Stimulated activated CD8-positive, alpha-beta memory T cell treated with anti-CD3 and anti-CD28 coated beads, Interleukin-12 subunit alpha, Interleukin-12 subunit beta, amount 100 ng/mL, for 24 hours (primary cell): Measurements from ENCODE around the gene WFIKKN1.

Source experiments
- DNase-seq: peaks from one replicate; pipeline ENCODE4 v3.0.0-alpha.2; 2020; ENCODE audit errors: extremely low read depth

The WFIKKN1 gene

DNA sequence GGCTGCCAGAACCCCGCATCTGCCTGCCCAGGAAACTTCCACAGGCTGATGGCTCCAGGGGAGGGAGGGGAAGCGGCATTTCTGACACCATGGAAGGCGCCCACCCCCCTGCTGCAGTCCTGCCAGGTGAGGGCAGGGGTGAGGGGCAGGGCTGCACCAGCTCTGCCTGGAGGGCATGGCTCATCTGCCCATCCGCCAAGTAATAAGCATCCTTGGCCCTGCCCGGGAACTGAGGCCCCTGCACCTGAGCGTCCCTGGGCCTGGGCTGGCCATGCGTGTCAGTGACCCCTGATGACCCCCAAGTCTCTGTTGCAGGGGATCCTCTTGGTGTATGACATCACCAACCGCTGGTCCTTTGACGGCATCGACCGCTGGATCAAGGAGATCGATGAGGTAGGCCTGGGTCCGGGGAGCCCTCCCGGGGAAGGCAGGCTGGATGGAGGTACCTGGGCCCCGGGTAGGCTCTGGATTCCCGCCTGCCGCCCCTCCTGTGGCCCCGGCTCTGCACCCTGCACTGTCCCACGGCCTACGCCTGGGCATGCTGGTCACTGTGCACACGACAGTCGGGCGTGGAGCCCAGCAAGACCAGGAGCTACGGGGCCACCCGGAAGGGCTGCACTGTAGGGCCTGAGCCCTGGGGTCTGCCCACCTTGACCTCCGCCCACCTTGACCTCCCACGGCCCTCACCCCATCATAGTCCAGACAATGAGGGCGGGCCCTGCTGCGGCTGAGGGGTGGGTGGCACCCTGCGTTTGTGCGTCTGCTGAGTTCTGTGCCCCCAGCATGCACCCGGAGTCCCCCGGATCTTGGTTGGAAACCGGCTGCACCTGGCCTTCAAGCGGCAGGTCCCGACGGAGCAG, 5.4 kb upstream of the WFIKKN1 start:
- DNase-seq = no peak

DNA sequence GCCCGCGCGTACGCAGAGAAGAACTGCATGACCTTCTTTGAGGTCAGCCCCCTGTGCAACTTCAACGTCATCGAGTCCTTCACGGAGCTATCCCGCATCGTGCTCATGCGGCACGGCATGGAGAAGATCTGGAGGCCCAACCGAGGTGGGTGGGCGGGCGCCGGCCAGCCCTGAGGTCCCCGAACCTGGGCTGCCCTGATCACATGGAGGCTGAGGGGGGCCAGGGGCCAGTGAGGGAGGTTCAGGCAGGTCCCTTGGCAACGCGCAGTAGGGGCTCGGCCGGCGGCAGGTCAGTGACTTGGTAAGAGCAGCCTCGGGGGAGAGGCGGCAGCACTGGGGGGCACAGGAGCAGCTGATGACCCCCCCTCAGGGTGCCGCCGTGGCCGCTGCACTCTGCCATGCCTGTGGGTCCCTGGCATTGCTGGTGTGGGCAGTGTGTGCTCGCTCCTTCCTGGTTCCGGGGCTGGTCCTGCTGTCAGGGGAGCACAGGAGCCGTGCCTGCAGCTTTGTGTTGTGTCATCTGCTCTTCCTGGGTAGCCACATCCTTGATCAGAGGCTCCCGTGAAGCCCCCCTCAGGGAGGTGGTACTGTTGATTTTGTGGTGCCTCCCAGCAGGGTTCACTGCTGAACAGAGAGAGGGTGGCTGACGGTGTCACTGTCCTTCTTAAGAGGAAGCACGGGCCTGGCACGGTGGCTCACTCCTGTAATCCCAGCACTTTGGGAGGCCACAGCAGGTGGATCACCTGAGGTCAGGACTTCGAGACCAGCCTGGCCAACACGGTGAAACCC, 4.6 kb upstream of the WFIKKN1 start:
- no peak for DNase-seq

DNA sequence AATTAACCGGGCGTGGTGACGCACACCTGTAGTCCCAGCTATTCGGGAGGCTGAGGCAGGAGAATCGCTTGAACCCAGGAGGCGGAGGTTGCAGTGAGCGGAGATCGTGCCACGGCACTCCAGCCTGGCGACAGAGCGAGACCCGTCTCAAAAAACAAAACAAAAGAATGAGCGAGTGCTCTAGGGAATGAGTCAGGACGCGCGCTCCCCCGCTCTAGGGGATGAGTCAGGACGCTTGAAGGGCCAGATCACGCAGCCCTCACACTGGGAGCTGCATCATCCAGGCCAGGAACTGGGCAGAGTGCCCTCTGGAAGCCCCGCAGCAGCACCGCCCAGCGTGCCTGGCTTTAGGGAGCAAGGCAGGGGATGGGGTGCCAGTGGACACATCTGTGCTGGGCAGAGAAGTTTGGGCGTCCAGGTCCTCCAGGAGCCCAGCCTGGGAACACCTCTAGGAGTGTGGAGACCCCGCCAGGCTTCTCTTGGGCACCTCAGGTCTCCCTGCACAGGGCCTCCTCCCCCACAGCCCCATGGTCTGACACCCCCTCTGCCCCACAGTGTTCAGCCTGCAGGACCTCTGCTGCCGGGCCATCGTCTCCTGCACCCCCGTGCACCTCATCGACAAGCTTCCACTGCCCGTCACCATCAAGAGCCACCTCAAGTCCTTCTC, 3.9 kb upstream of the WFIKKN1 start:
- DNase-seq = no peak

DNA sequence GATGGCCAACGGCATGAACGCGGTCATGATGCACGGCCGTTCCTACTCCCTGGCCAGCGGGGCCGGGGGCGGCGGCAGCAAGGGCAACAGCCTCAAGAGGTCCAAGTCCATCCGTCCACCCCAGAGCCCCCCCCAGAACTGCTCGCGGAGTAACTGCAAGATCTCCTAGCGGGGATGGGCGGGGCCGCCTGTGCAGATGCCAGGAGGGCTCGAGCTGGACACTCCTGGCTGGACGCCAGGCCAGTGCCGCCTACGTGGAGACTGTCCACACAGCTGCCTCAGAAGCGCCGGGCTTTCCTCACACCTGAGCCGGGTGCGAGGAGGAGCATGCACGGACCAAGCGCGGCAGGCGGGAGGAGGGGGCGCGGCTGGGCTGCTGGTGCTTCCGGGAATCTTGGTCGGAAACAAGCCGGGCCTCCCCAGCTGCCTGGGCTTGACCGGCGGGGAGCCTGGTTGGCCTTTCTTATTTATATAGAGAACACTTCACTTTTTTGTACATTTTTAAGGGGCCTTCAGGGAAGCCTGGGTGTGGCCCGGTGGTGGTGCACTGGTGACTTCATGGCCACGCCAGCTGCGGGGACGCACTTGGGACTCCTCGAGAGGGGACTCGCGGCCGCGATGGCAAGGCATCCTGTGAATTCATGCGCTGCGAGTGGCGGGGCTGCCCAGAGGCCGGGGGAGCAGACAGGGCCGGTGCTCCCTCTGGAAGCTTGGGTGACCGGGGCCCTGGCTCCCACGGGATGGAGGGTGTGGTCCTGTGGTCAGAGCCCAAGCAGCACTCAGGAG, 3.1 kb upstream of the WFIKKN1 start:
- DNase-seq = no peak

DNA sequence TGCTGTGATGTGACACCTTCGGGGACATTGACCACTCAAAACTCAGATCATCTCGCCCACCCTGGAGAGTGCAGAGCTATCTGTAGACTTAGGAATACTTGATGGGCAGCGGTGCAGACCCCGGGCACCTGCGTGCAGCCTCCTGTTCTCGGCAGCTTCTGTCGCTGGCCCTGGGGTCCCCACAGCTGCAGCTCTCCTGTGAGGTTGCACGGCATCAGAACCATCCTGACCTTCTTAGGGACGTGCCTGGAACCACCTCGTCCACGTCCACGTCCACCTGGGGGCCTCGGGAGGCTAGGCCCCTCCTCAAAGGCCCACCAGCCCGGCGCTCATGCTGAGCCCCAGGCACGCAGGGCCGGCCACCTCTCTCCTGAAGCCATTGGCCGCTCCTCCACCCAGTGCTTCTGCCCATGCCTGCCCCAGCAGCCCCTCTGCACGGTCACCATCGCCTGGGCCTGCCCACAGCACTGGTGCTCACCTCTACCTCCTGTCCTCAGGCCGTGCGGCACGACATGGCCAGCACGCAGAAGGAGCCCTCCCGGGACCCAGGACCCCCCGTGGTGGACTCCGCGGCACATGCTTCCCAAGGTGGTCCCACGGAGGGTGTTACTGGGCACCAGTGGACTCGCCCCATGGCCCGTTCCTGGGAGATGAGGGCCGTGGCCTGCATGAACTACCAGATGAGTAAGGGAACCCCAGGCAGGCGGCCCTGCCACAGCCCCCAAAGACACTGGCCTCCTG, 2.3 kb upstream of the WFIKKN1 start:
- DNase-seq = no peak

DNA sequence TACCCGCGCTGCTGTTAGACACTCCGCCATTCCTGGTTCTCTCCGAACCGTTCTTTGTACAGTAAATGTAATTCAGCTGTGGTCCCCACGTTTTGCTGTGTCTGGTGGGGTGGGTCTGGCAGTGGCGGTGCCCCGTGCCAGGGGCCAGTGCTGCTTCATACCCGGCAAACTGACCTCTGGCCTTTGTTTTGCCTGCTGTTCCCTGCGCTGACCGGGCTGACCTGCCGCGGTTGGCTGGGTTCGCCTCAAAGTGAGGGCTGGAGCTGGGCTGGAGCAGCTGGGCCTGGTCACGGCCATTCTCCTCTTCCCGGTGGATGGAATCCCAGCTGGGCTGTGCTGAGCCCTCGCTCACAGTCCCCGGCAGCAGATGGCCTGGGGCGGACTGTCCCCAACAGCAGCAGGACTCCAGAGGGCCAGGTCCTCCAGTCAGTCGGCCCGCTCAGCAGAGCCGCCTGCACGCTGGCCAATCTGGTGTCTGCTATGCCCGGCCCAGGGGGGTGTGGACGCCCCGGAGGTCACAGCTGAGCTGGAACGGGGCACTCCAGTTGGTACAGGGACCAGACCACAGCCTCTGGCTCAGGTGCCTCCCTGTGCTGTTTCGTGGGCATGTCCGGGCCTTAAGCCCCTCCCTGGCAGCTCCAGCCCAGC, 1.5 kb upstream of the WFIKKN1 start:
- DNase-seq = no peak

DNA sequence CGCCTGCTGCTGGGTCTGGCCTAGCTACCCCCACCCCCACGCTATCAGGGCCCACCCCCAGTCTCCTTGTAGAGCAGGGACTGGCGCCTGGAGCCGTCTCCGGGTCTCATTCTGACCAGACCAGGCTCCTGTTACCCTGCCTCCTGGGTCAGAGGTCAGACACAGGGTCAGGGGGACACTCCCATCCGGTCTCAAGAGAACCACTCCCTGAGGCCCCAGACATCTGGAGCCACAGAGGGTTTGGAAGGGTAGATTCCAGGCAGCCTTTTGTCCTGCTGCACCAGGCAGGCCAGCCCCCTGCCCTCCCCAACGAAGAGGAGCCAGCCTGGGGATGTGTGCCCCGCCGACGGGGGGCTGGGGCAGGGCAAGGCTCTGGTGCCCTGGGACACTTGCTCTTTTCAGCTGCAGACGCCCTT, 944 bp upstream of the WFIKKN1 start:
- DNase-seq = no peak

DNA sequence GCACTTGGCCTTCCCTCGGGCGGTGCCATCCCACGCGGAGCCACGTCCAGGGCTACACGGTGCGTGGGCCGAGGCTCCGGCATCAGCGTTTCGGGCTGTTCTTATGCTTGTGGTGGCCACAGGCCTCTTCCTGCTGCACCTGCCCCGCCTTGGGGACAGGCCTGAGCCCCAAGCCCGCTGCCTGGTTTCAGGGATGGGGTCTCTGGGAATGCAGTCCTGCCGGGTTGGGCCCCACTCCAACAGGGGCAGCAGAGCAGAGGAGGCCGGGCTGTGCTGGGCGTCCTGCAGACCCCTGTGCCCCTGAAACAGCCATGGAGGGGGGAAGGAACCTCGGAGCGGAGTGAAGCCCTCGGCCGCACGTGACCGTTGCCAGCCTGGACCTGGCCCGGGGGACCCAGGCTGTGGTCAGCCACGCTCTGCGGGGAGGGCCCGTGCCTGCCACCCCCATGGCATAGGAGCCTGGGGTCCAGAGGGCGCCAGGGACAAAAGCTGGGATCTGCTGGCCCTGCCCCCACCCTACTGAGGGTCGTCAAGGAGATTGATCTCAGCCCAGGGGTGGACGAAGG, 453 bp upstream of the WFIKKN1 start:
- no peak for DNase-seq

DNA sequence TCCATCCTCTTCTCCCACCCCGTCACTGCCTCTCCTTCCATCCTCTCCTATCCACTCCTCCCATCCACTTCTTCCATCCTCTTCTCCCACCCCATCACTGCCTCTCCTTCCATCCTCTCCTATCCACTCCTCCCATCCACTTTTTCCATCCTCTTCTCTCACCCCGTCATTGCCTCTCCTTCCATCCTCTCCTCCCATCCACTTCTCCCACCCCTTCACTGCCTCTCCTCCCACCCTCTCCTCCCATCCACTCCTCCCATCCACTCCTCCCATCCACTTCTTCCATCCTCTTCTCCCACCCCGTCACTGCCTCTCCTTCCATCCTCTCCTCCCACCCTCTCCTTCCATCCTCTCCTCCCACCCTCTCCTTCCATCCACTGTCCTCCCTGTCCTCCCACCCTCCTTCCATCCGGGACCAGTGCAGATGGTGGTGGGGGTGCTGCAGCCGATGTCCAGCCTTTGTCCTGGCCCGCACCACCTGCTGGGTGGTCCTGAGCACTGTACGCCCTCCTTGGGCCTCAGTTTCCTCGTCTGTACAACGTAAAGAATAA, 1.1 kb downstream of the WFIKKN1 start:
- no peak for DNase-seq

DNA sequence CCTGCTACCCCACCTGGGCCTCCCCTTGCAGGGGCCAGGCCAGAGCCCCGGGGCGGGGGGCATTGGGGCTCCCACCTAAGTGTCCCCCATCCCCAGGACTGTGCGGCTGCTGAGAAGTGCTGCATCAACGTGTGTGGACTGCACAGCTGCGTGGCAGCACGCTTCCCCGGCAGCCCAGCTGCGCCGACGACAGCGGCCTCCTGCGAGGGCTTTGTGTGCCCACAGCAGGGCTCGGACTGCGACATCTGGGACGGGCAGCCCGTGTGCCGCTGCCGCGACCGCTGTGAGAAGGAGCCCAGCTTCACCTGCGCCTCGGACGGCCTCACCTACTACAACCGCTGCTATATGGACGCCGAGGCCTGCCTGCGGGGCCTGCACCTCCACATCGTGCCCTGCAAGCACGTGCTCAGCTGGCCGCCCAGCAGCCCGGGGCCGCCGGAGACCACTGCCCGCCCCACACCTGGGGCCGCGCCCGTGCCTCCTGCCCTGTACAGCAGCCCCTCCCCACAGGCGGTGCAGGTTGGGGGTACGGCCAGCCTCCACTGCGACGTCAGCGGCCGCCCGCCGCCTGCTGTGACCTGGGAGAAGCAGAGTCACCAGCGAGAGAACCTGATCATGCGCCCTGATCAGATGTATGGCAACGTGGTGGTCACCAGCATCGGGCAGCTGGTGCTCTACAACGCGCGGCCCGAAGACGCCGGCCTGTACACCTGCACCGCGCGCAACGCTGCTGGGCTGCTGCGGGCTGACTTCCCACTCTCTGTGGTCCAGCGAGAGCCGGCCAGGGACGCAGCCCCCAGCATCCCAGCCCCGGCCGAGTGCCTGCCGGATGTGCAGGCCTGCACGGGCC, 1.9 kb downstream of the WFIKKN1 start:
- DNase-seq = no peak

DNA sequence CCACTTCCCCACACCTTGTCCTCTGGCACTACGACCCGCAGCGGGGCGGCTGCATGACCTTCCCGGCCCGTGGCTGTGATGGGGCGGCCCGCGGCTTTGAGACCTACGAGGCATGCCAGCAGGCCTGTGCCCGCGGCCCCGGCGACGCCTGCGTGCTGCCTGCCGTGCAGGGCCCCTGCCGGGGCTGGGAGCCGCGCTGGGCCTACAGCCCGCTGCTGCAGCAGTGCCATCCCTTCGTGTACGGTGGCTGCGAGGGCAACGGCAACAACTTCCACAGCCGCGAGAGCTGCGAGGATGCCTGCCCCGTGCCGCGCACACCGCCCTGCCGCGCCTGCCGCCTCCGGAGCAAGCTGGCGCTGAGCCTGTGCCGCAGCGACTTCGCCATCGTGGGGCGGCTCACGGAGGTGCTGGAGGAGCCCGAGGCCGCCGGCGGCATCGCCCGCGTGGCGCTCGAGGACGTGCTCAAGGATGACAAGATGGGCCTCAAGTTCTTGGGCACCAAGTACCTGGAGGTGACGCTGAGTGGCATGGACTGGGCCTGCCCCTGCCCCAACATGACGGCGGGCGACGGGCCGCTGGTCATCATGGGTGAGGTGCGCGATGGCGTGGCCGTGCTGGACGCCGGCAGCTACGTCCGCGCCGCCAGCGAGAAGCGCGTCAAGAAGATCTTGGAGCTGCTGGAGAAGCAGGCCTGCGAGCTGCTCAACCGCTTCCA, 2.7 kb downstream of the WFIKKN1 start:
- no peak for DNase-seq

DNA sequence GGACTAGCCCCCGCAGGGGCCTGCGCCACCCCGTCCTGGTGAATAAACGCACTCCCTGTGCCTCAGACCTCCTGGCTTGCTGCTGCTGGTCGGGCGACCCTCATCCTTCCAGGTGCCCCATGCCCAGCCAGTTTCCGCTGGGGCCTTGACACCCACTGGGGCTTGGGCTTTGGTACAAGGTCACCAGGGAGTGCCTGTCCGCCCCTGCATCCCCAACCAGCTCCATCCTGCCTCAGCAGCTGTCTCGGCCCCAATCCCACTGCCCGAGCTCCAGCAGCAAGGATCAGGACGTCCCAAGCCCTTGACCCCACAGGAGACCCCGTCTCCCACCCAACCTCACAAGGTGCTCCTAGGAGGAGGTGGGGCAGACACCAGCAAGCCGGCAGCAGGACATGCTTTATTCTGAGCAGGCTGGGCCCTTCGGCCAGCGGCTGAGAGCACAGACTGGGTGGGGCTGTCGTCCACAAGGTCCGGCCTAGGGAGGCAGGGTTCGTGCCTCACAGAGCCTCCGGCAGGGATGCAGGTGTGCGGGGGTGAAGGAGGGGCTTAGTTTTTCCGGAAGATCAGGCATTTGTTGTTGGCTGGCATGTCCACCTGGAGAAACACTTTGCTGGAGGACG, 3.4 kb downstream of the WFIKKN1 start:
- no peak for DNase-seq

DNA sequence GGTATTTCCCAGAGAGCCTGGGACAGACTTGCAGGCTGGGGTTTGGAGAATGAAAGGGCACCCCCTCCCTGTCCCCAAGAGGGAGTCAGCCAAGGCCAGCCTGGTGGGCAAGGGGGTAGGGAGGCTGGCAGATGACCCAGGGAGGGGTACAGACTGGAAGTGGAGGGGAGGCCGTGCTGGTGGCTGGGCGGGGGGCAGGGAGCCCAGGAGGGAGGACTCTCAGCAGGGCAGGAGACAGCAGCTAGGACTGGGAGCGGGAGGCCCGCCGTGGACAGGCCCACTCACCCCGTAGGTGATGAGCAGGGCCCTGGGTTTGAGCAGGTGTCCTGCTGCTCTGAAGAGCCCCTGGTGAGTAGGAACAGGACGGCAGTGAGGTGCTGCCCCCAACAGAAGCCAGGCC, 4.2 kb downstream of the WFIKKN1 start:
- no peak for DNase-seq

DNA sequence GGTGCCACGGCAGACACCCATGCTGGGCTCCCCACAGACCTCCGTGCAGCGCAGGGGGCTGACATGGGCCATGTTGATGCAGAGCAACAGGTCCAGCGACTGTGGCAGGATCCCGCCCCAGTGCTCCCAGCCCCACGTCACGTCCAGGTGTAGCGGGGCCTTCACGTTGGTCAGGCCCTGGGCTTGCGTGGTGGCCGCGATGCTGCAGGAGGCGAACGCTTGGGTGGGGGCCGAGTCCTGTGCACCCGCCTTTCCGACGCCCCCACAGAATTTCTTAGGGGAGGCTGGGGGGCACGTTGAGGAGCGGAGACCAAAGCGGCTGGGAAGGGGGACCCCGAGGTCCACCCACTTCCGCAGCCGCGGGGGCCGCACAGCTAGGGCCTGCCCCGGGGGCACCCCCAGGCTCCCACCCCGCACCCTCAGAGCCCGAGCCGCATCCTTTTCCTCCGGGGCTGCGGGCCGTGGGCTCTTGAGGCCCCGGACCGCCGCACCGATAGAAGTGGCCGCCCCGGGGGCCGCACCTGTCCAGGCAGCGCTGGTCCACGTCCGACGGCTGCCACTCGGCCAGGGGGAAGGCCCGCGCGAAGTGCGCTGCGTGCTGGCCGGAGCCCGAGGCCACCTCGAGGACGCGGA, 4.9 kb downstream of the WFIKKN1 start:
- DNase-seq = no peak

DNA sequence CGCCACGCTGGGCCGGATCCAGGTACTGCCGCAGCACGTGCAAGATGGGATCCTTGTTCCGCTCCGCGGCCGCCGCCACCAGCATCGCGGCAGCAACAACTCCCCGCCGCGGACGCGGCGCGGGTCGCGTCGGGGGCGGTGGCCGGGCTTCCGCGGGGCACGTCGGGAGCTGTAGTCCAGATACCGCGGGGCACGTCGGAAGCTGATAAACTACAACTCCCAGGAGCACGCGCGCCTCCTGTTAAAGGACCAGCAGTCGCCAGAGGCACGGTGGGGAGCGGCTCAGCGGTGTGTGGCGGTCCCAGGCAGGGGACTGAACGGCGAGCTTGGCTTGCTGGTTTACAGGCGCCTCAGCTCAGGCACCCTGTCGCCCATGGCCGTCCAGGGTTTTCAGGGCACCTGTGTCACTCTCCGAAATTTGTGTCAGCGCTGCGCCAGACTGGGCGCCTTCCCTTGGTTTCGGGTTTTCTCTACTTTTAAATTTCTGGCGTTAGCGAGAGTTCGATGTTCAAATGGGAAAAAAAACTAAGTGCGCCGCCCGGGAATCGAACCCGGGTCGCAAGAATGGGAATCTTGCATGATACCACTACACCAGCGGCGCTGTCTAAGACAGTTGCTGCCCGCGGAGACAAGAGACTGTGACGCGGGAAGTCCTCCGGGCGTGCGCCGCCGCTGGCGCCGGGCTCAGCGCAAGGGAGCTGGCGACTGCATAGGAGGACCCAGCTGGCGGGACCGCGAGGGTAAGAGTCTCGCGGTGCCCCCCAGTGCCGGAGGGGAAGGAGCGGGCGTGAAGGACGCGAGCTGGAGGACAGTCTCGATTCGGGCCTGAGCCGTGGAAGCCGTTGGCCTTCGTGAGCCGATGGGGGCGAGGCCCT, 5.7 kb downstream of the WFIKKN1 start, which contains the start of gene METTL26:
Gene METTL26, minus strand, starts transcription at position 100 of the 875 bp plus-strand sequence. Its CDS starts 15 bp downstream, at position 85.
- DNase-seq = peak; percentile 80
